HG02623 (cell line): ENCODE results near the gene FOXR1.
"Not testable (repeated sequence)": the region's sequence is repeated elsewhere in the genome, so short reads cannot be mapped to it uniquely, and the experiment has no call there.

ENCODE experiments used
- ATAC-seq: cut with Tn5 transposase; IDR thresholded peaks from one replicate; pipeline ENCODE4 v1.9.1; 2021; ENCODE audit warnings: moderate library complexity; ENCODE audit not compliant: unreplicated experiment

FOXR1 gene

DNA sequence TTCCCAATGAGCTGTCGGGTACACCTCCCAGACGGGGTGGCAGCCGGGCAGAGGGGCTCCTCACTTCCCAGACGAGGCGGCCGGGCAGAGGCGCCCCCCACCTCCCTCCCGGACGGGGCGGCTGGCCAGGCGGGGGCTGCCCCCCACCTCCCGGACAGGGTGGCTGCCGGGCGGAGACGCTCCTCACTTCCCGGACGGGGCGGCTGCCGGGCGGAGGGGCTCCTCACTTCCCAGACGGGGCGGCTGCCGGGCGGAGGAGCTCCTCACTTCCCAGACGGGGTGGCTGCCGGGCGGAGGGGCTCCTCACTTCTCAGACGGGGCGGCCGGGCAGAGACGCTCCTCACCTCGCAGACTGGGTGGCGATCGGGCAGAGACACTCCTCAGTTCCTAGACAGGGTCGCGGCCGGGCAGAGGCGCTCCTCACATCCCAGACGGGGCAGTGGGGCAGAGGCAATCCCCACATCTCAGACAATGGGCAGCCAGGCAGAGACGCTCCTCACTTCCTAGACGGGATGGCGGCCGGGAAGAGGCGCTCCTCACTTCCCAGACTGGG lies 20.0 kb downstream of the FOXR1 start:
- ATAC-seq = not testable (repeated sequence)

DNA sequence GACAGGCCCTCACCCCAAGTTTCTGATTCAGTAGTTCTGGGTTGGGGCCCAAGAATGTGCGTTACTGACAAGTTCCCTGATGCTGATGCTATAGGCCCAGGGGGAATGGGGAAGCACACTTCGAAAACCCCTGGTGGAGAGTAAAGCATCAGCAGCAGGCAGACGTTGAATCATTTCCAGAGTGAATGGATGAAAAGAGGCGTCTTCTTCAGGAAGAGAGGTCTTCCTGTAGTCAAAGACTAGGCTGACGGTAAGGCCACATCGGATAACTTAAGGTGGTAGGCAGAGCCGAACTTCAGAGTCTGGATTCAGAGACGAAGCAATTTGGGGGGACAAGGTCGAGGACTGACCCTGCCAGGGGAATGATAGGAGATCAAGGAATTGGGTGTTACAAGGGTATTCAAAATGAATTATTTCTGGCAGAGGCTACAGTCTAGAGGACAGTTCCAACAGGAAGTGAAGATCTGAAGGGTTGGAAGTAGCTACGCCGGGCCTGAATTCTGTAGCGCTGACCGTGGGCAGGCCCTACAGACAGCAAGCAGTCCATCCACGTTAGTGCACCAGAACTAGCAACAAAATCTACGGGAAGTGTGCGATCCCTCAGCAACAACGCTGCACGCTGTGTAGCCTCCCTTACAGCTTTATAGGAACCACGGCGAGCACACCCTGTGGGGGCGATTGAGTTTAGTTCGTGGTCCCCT lies 25.5 kb downstream of the FOXR1 start:
- no peak for ATAC-seq

DNA sequence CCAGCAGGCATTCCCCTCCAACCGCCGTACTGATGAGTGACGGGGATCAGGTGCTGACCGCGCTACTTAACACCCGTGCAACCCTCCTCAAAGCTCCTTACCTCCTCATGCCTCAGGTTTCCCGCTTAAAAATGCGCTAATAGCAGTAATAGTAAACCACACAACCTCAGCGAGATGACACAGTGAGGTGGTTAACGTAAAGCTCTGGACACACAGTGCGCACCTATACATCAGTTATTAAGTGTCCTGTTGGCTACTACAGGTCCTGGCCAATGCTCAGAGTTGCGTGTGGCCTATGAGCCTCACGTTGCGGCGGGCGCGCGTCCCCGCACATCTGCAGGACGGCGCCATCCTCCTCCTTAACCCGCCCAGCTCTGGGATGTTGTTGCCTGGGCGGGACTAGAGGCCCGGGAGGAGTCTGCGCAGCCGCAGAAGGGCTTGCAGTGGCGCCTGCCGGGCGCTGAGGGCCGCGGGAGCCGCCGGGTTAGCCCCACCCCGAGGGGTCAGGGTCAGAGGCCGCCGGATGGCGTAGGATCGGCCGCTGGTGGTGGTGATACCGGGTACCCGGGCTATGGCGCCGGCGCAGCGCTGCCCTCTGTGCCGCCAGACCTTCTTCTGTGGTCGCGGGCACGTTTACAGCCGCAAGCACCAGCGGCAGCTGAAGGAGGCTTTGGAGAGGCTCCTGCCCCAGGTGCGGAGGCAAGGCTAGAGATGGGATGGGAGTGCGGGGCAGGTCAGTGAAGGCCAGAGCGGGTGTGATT lies 26.2 kb downstream of the FOXR1 start, which contains the start of gene CENATAC:
CENATAC (plus strand) TSS at position 512 of the 761 bp plus-strand sequence; CDS start at position 572, 60 bp downstream.
- peak; percentile 90 for ATAC-seq

DNA sequence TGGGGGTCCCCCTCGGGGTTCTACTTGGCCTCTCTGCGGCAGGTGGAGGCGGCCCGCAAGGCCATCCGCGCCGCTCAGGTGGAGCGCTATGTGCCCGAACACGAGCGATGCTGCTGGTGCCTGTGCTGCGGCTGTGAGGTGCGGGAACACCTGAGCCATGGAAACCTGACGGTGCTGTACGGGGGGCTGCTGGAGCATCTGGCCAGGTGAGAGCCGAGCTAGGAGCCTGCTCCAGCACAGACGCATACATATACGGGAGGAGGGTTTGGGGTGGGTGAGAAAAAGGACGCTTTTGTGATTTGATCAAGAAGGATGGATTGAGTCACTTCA lies 26.8 kb downstream of the FOXR1 start:
- ATAC-seq = peak; percentile 14

DNA sequence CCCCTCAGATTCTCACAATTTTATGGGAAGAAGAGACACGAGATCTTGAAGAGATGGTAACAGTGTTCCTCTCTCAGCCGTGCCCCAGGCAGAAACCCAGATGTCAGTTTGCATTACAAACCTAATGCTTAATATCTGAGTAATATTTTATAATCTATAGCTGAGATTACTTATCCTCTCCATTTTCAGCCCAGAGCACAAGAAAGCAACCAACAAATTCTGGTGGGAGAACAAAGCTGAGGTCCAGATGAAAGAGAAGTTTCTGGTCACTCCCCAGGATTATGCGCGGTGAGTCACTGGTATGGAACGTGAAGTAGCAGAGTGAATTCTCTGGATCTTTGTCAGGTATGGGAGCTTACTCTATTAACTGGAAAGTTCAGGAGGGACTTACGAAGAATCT lies 27.3 kb downstream of the FOXR1 start:
- no peak for ATAC-seq

DNA sequence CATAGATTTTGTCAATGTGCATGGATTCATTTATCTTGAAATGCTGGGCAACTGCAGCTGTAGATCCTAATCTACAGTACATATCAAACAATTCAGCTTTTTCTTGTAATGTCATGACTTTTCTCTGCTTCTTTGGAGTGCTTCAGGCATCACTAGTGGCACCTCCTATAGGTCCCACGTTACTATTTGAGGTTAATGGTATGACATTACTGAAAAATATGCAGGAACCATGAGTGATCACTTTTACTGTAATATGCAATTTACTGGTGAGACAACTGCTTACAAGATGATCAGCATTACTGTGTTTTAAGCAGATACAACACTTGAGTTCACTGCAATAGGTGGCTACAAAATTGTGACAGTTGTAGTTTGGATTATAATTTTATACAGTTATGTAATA lies 29.3 kb downstream of the FOXR1 start:
- no peak for ATAC-seq

DNA sequence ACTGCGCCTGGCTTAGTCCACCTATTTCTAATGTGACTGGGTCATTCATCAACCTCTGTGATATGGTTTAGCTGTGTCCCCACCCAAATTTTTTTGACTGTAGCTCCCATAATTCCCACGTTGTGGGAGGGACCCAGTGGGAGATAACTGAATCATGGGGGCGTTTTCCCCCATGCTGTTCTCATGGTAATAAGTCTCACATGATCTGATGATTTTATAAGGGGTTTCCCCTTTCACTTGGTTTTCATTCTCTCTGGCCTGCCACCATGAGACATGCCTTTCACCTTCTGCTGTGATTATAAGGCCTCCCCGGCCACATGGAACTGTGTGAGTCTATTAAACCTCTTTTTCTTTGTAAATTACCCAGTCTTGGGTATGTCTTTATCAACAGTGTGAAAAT lies 35.1 kb downstream of the FOXR1 start:
- no peak for ATAC-seq

DNA sequence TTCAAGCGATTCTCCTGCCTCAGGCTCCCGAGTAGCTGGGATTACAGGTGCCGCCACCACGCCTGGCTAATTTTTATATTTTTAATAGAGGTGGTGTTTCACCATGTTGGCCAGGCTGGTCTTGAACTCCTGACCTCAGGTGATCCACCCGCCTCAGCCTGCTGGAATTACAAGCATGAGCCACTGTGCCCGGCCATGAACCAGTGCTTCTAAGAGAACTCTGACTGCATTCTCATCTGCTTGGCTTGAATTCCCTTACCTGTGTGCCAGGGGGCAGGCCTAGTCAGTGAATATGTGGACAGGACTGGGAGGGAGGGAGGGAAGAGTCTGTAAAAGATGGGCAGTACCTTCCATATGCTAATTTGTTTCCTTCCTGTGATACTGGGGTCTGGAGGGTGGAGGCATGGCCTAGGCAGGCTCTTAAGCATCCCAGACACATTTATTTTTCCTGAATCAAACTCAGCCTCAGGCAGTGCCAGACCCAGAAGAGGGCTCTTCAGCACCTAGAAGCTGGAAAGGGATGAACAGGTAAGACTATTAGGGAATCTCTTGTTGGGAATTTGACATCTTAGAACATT lies 40.0 kb downstream of the FOXR1 start:
- ATAC-seq = no peak

DNA sequence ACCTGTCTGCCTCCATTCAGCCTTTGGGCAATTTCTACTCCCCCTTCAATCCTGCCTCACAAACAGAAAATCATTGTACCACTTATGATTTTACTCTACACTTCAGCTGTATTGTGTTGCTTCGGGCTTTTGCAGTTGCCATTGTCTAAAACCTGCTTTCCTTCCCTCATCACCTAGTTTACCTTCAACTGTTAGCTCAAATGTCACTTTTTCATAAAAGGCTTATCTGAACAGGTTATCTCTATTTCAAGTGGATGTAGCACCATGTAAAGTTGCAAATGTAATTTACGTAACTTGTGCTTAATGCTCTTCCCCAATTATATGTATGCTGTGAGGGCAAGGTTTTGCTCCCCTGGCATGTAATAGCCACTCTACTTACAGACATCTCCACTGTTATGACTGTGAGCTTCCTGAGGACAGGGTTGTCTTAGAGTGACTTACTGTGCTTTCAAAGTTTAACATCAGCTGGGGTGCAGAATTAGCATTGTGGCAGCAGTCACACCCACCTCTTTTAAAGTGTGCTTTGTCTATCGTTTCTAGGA lies 41.1 kb downstream of the FOXR1 start:
- no peak for ATAC-seq

DNA sequence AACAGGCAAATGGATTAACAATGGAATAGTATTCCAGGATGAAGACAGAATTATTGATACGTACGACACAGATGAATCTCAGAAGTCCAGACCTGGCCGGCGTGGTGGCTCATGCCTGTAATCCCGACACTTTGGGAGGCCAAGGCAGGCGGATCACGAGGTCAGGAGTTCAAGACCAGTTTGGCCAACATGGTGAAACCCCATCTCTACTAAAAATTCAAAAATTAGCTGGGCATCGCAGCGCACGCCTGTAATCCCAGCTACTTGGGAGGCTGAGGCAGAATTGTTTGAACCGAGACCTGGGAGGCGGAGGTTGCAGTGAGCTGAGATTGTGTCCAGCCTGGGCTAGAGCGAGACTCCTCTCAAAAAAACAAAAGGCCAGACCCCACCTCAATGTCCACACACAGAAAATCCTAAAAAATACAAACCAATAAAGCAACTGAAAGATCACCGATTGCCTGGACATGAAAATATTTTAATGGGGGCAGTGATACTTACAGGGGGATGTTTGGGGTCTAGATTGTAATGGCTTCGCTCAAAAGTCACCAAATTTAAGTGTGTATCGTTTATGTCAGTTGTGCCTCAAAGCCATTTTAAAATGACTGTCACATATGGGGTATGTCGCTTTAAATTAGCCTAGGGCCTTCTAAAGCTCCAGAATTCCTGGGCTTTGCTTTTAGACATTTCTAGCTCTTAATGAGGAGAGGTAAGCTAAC lies 42.8 kb downstream of the FOXR1 start:
- no peak for ATAC-seq

DNA sequence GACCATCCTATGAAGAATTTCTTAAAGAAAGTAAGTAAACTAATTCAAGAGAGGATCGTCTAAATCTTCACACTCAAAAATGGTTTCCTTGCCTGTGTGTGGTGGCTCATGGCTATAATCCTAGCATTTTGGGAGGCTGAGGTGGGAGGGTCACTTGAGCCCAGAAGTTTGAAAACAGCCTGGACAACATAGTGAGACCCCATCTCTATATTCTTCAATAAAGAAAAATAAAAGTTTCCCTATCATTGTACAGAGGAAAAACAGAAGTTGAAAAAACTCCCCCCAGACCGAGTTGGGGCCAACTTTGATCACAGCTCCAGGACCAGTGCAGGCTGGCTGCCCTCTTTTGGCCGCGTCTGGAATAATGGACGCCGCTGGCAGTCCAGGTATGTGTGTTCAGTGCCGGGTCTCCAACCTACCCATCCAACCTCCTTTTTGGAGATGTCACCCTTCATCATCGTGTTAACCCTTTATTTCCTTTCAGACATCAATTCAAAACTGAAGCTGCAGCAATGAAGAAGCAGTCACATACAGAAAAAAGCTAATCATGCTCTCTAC lies 43.6 kb downstream of the FOXR1 start:
- no peak for ATAC-seq

DNA sequence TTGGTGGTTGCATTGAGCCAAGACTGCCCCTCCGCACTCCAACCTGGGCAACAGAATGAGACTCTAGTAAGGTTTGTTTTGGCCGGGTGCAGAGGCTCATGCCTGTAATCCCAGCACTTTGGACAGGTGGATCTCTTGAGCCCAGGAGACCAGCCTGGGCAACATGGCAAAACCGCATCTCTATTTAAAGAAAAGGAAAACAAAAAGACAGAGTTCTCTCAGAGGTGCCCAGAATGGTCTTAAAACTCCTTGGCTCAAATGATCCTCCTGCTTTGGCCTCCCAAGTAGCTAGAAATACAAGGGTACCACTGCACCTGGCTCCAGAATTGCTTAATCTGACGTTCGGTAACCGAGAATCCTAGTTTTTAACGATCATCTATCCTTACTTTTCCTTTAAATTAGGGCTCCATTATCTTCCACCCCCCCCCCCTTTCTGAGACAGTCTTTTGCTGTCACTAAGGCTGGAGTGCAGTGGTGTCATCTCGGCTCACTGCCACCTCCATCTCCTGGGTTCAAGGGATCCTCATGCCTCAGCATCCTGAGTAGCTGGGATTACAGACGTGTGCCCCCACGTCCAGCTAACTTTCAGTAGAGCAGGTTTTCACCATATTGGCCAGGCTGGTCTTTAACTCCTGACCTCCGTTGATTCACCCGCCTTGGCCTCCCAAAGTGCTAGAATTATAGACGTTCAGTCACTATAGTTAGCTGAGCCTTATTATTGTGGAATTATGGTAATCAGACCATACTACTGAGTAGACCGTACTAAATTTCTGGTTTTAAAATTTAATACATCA lies 44.9 kb downstream of the FOXR1 start:
- ATAC-seq = no peak

DNA sequence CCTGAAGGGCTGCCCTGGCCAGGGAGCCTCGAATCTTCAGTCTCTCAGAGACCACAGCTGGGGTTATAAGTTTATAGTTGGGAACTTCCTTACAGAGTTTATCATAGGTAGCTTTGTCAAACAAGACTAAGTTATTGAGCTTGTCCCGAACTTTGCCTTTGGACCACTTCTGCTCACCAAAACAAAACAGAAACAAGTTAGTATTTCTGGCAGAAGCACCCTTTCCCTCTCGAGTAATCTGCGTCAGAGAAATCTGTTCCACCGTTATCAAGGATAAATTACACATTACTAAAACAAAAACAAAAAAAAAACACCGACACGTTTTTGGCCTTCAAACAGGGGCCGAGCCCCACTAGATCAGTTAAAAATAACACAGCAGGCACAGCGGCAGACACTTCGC lies 45.8 kb downstream of the FOXR1 start:
- ATAC-seq = not testable (repeated sequence)

DNA sequence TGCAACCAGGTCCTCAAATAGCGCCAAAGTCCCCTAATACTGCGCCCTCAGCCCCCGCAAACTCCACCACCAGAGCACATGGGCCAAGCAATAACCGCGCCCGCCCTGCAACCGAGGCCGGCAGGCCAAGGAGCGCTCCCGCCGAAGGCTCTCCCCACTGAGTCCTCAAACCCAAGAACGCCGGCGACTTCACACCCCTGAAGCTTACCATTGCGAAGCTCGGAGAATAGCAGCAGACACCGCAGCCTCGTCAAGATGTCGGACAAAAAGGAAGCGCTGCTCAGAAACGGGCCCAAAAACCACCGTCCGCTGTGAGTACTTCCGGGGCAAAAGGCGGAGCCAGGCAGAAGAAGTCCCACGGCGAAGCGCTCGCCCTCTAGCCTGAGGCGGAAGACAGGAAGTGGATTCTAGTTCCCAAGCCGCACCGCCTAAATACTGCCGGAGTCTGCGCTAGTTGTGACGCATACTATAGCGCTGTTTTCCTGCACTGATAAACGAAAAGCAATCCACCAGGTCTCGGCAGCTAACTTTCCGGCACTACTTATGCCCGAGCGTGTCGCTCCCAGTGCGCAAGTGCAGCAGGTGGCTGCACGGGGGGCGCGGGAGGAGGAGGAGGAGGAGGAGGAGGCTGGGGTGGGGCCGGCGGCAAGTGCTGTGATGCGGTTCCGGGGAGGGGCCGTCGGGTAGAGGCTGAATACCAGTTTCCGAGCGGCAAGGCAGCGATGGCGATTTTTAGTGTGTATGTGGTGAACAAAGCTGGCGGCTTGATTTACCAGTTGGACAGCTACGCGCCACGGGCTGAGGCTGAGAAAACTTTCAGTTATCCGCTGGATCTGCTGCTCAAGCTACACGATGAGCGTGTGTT lies 46.7 kb downstream of the FOXR1 start, which contains the start of the genes RPS25 and TRAPPC4:
RPS25 (minus strand) TSS at position 270 of the 865 bp plus-strand sequence; CDS start at position 211, 59 bp downstream.
TRAPPC4 (plus strand) TSS at position 693 of the 865 bp plus-strand sequence; CDS start at position 723, 30 bp downstream.
- ATAC-seq = peak; percentile 77

DNA sequence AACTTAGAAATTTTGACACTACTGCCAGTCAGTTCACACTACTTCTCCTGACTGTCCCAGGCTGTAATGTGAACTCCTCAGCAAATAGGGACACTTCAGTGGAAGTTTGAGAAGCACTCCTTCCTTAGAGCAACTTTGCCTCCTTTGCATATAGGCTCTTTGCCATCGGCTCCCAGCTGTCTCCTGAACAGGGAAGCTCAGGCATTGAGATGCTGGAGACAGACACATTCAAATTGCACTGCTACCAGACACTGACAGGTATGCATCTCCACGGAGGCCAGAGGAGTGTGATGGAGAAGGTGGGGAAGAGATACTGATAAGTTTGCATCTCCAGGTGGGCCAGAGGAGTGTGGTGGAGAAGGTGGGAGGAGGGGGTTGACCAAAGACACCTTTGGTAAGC lies 48.4 kb downstream of the FOXR1 start:
- ATAC-seq = no peak

DNA sequence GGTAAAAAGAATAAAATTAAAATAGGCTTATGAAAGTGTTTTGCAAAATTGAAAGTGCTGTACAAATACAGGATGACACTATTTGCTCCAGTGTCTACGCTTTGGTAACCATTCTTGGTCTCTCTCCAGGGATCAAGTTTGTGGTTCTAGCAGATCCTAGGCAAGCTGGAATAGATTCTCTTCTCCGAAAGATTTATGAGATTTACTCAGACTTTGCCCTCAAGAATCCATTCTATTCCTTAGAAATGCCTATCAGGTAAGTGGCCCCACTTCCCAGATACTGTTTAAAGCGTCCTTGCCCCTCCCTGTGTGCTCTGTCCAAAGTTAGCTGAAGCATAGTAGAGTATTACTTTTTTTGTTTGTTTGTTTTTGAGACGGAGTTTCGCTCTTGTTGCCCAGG lies 50.1 kb downstream of the FOXR1 start:
- no peak for ATAC-seq

DNA sequence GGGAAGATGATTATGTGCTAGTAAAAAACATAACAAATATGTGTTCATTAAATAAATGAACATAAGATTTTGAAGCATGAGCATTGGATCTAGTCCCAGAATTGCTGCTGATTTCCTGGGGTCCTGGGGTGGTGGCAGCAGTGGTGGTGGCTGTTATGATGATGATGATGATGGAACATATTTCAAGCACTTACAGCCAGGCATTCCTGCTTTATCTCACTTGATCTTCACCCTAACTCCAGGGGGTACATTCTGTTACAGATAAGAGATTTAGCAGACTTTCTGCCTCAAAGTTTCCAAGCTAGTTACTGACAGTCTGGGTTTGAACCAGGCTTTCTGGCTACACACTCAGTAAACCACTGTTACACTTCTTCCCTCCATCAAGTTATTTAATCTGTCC lies 52.2 kb downstream of the FOXR1 start:
- ATAC-seq = no peak

DNA sequence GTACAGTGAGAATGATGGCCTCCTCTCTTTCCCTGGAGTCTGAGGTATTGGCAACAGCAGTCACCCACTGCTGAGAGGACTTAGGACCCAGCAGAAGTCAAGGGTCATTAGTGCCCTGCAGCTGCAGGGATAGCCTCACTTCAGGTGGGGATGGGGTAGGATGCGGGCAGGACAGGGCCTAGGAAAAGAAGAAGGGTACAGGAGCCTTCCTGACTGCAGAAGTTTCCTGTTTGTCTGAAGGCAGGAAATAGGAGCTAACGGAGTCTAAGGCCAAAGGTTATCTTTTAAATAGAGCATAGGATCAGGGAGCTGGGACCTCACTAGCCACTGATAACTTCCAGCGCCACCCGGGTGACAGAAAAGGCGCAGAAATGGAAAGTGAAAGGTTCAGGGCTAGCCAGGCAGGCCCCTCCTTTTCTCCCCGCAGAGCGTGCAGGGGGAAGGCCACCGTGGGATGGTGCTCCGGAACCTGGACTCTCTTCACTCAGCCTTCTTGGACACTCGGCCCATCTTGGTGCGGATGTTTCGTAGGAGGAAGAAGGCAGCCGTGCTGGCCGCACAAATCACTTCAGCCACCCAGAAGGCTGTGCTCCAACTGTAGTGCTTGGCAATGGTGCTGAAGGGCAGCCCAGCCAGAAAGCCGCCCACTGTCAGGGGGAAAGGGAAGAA lies 53.0 kb downstream of the FOXR1 start:
- no peak for ATAC-seq
